ENCODE measurements around the gene NOTCH1. TPM values are rescaled to one million over a fixed set of nuclear protein-coding genes. Genes with fewer than 3 reads are reported as not detected.

NOTCH1 gene
- total RNA-seq, 4 donors from 2014 or later, result 71.0 to 160 (median 114) TPM

GRCh38 chr9:136447173-136447778 lies 98.6 kb downstream of the NOTCH1 start:
- H3K36me3 ChIP-seq, result peaks cover 96% of the 10 kb centered on the region
- 91% methylated on average over 27 of the region's 27 CpGs for WGBS
- TF ChIP-seq POLR2A (IDR thresholded peaks at IDR 0.05), result no peak
- H3K4me3 ChIP-seq, result no peak overlapping the region
- DNase-seq (ENCODE audit: low spot score in 2 of 2), result no peak
- no peaks in the 10 kb centered on the region for H3K27me3 ChIP-seq
- no peaks in the 10 kb centered on the region for H3K9me3 ChIP-seq
- no peaks in the 10 kb centered on the region for H3K4me1 ChIP-seq
- H3K27ac ChIP-seq, result no peak overlapping the region

DNA sequence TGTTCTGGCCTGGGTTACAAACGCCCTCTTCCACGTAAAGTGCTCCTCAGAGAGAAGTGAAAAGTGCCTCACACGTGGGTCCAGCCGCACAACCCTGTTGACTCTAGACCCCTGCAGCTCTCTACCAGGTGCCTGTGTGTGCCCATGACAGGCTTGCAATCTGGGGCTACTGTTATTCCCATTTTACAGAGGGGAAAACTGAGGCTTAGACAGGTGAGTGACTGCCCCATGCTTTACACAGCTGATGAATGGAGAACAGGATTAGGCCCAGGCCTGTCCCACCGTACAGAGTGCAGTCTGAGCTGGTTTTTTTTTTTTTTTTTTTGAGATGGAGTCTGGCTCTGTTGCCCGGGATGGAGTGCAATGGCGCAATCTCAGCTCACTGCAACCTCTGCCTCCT lies 100.0 kb downstream of the NOTCH1 start:
- Histone ChIP-seq H3K9me3 (no peaks in the 10 kb centered on the region), H3K4me1 (no peaks in the 10 kb centered on the region), H3K36me3 (peaks cover 100% of the 10 kb centered on the region), H3K27ac (no peak overlapping the region), H3K27me3 (no peaks in the 10 kb centered on the region), H3K4me3 (no peak overlapping the region)
- WGBS, result 87% methylated on average over 7 of the region's 7 CpGs
- no peak for DNase-seq (ENCODE audit: low spot score in 2 of 2)
- TF ChIP-seq POLR2A (IDR thresholded peaks at IDR 0.05), result no peak
- TF ChIP-seq CTCF (IDR thresholded peaks at IDR 0.05), result no peak
- TF ChIP-seq POLR2AphosphoS5 (IDR thresholded peaks at IDR 0.05), result no peak
- no peak for TF ChIP-seq EP300 (IDR thresholded peaks at IDR 0.05)

Other genes with a start within 250 kb of the NOTCH1 start
- gene CCDC187, start 242.0 kb downstream of the NOTCH1 start, total RNA-seq, result under 1 TPM in 2 of 4 donors, not detected in 2; 0.13 to 0.45 TPM
- 10 to 100 TPM; 11.5 to 14.6 (median 13.7) TPM for gene GPSM1, start 218.5 kb downstream of the NOTCH1 start, total RNA-seq
- 10 to 100 TPM; 11.3 to 46.4 (median 37.9) TPM for gene DNLZ, start 182.3 kb downstream of the NOTCH1 start, total RNA-seq
- gene CARD9, start 172.4 kb downstream of the NOTCH1 start, total RNA-seq, result 1 to 10 TPM; 2.3 to 7.4 (median 3.3) TPM
- gene SNAPC4, start 145.9 kb downstream of the NOTCH1 start, total RNA-seq, result 10 to 100 TPM in 2 of 4 donors, 1 to 10 TPM in 2; 6.1 to 11.1 (median 9.8) TPM
- 10 to 100 TPM; 37.4 to 93.0 (median 49.7) TPM for gene ENTR1, start 135.4 kb downstream of the NOTCH1 start, total RNA-seq
- 10 to 100 TPM; 44.1 to 65.8 (median 63.5) TPM for gene PMPCA, start 135.4 kb downstream of the NOTCH1 start, total RNA-seq
- 10 to 100 TPM in 3 of 4 donors, 1 to 10 TPM in 1; 9.8 to 20.3 (median 12.9) TPM for gene INPP5E, start 106.2 kb downstream of the NOTCH1 start, total RNA-seq
- 10 to 100 TPM; 58.0 to 89.3 (median 75.0) TPM for gene SEC16A, start 63.0 kb downstream of the NOTCH1 start, total RNA-seq
- gene EGFL7, start 116.9 kb upstream of the NOTCH1 start, total RNA-seq, result 10 to 100 TPM; 12.2 to 49.6 (median 28.6) TPM
- 10 to 100 TPM; 43.5 to 73.2 (median 63.5) TPM for gene AGPAT2, start 141.4 kb upstream of the NOTCH1 start, total RNA-seq
- gene DIPK1B, start 166.5 kb upstream of the NOTCH1 start, total RNA-seq, result 10 to 100 TPM in 1 of 4 donors, 1 to 10 TPM in 3; 3.8 to 13.1 (median 6.3) TPM
- gene LCN10, start 196.9 kb upstream of the NOTCH1 start, total RNA-seq, result 1 to 10 TPM in 2 of 4 donors, under 1 TPM in 1, not detected in 1; 0.32 to 3.5 (median 2.8) TPM
- 1 to 10 TPM; 4.0 to 8.3 (median 5.9) TPM for gene LCN6, start 202.5 kb upstream of the NOTCH1 start, total RNA-seq
- not detected for gene LCN8, start 212.2 kb upstream of the NOTCH1 start, total RNA-seq
- gene LCN15, start 218.5 kb upstream of the NOTCH1 start, total RNA-seq, result under 1 TPM in 1 of 4 donors, not detected in 3; 0.21 TPM
- 100 to 1,000 TPM in 2 of 4 donors, 10 to 100 TPM in 2; 71.1 to 148 (median 115) TPM for gene TMEM141, start 245.3 kb upstream of the NOTCH1 start, total RNA-seq